GM13976 (cell line): ENCODE measurements around the gene VEGFC.

Experiments used
- DNase-seq: peaks from one replicate; pipeline ENCODE4 v3.0.0; 2012; ENCODE audit warnings: low spot score
- CTCF ChIP-seq: IDR thresholded peaks from 2 replicates; pipeline ENCODE4 v1.5.1; 2012; ENCODE audit warnings: borderline replicate concordance, mild to moderate bottlenecking; ENCODE audit not compliant: insufficient read depth; ENCODE audit errors: extremely low read depth, missing control alignments, control extremely low read depth
- in situ Hi-C: fragments of 300-500 bp; cut with MboI; formaldehyde crosslinking; loops from one replicate; pipeline ENCODE4 v1.12.0; 2022; ENCODE audit warnings: low sequenced_read_pairs, mixed read lengths, inconsistent platforms; ENCODE audit not compliant: unreplicated experiment

Gene VEGFC

GRCh38 chr4:176834531-176834930 lies 41.8 kb upstream of the VEGFC start:
- no peak for DNase-seq
- no peak for TF ChIP-seq CTCF
- in situ Hi-C loops, result no loop called here

- no peak for TF ChIP-seq CTCF
- in situ Hi-C loops, result no loop called here
- DNase-seq, result no peak
Observed at GRCh38 chr4:176833400-176834175, 40.9 kb upstream of the VEGFC start.

- in situ Hi-C loops, result no loop called here
- DNase-seq, result no peak
- TF ChIP-seq CTCF, result no peak
Observed at GRCh38 chr4:176830971-176831370, 38.2 kb upstream of the VEGFC start.

GRCh38 chr4:176825586-176825985 lies 32.9 kb upstream of the VEGFC start:
- no peak for DNase-seq
- no peak for TF ChIP-seq CTCF
- in situ Hi-C loops, result no loop called here

- no peak for TF ChIP-seq CTCF
- in situ Hi-C loops, result no loop called here
- DNase-seq, result no peak
Observed at GRCh38 chr4:176824645-176825366, 32.1 kb upstream of the VEGFC start.

- TF ChIP-seq CTCF, result no peak
- no peak for DNase-seq
- in situ Hi-C loops, result no loop called here
Observed at GRCh38 chr4:176818531-176818930, 25.8 kb upstream of the VEGFC start.
